K562 (cell line): ENCODE data around the gene TRIP6. TPM values are rescaled to one million over a fixed set of nuclear protein-coding genes. Genes with fewer than 3 reads are reported as not detected.

Experiments
- ARNT ChIP-seq, 2 experiments: fragments of 450-650 bp; IDR thresholded peaks; 2 replicates each; pipeline ENCODE4 v1.6.1; 2016; ENCODE audit warnings: mild to moderate bottlenecking in 1 of 2
- ATF6 ChIP-seq: sonication (generic); formaldehyde crosslinking; IDR thresholded peaks from 2 replicates; pipeline ENCODE4 v1.4.0; 2020; ENCODE audit warnings: mild to moderate bottlenecking, missing genetic modification reagents
- CEBPG ChIP-seq, 3 experiments: fragments of 200-800 bp in 1 of 3; sonication (Bioruptor generic) in 1 of 3; sonication (generic) in 1 of 3; formaldehyde crosslinking in 1 of 3; IDR thresholded peaks in 2 of 3; conservative IDR thresholded peaks in 1 of 3; 2 replicates each; pipeline versions ENCODE4 v1.6.1 to v1.8.0; 2016 to 2022; ENCODE audit warnings: missing compliant biosample characterization in 2 of 3, missing genetic modification characterization in 2 of 3, mild to moderate bottlenecking in 1 of 3, missing genetic modification reagents in 1 of 3
- CHD4 ChIP-seq: fragments of 200-600 bp; sonication (generic); IDR thresholded peaks from 3 replicates; pipeline ENCODE4 v1.6.1; 2012; ENCODE audit warnings: low read depth, mild to moderate bottlenecking, mixed read lengths, low read length, inconsistent platforms; ENCODE audit not compliant: insufficient read depth, insufficient replicate concordance, poor library complexity, severe bottlenecking
- DIDO1 ChIP-seq: fragments of 450-650 bp; IDR thresholded peaks from 2 replicates; pipeline ENCODE4 v1.6.1; 2016; ENCODE audit warnings: low read depth, missing biosample characterization, missing genetic modification characterization
- ELK1 ChIP-seq: sonication (generic); formaldehyde crosslinking; IDR thresholded peaks from 2 replicates; pipeline ENCODE4 v1.8.1; 2022; ENCODE audit warnings: missing genetic modification reagents
- GTF2B ChIP-seq: IDR thresholded peaks from 2 replicates; pipeline ENCODE4 v1.6.1; 2011; ENCODE audit not compliant: insufficient read length; ENCODE audit errors: extremely low read depth
- MCM7 ChIP-seq, 2 experiments: fragments of 450-650 bp; IDR thresholded peaks; 2 replicates each; pipeline ENCODE4 v1.6.1; 2016 to 2018
- MYC ChIP-seq, 2 experiments: fragments of 250-450 bp in 1 of 2; sonication (Bioruptor Pico) in 1 of 2; IDR thresholded peaks; 2 replicates each; pipeline versions ENCODE4 v1.5.1 to v1.6.1; 2012 to 2021; ENCODE audit warnings: low read depth in 2 of 2, borderline replicate concordance in 1 of 2, improper control_type of control experiment in 1 of 2, low read length in 1 of 2, mild to moderate bottlenecking in 1 of 2, moderate library complexity in 1 of 2
- NFXL1 ChIP-seq: fragments of 450-650 bp; formaldehyde crosslinking; IDR thresholded peaks from 2 replicates; pipeline ENCODE4 v1.4.0; 2021; ENCODE audit warnings: mild to moderate bottlenecking
- PHF20 ChIP-seq: fragments of 450-650 bp; IDR thresholded peaks from 2 replicates; pipeline ENCODE4 v1.6.1; 2018; ENCODE audit not compliant: partially characterized antibody
- PTBP1 ChIP-seq: fragments of 200-400 bp; formaldehyde crosslinking; IDR thresholded peaks from 2 replicates; pipeline ENCODE4 v1.6.1; 2017; ENCODE audit warnings: low read depth, low read length
- RBM34 ChIP-seq: fragments of 200-400 bp; formaldehyde crosslinking; IDR thresholded peaks from 2 replicates; pipeline ENCODE4 v1.6.1; 2018; ENCODE audit warnings: low read length, borderline replicate concordance; ENCODE audit not compliant: insufficient read depth
- ZBTB1 ChIP-seq: sonication (generic); formaldehyde crosslinking; IDR thresholded peaks from 2 replicates; pipeline ENCODE4 v1.8.1; 2023; ENCODE audit warnings: missing genetic modification reagents, low read depth, mild to moderate bottlenecking, borderline replicate concordance
- ZBTB43 ChIP-seq: sonication (generic); formaldehyde crosslinking; IDR thresholded peaks from 2 replicates; pipeline ENCODE4 v1.8.0; 2023; ENCODE audit warnings: mild to moderate bottlenecking, missing genetic modification reagents
- ZBTB8A ChIP-seq: fragments of 450-650 bp; IDR thresholded peaks from 2 replicates; pipeline ENCODE4 v1.6.1; 2018; ENCODE audit warnings: mild to moderate bottlenecking, moderate library complexity; ENCODE audit not compliant: partially characterized antibody
- ZSCAN29 ChIP-seq: fragments of 450-650 bp; IDR thresholded peaks from 2 replicates; pipeline ENCODE4 v1.6.1; 2017
- polyA plus RNA-seq, 8 experiments: library from polyadenylated mRNA; depleted of rRNA in 4 of 8; stranded (reverse) in 5 of 8; unstranded in 3 of 8; fragments of >200 nt; fragmentation: Nextera tagmentation in 2 of 8; fragmentation: Illumina TruSeq in 1 of 8; extraction: Ambion mirVana in 2 of 8; extraction: Trizol in 1 of 8; gene quantifications; 2 replicates each; pipeline versions ENCODE4 v1.2.1 to v1.2.3, GENCODE V29; 2011 to 2014; ENCODE audit warnings: inconsistent platforms in 1 of 8, missing spikeins in 1 of 8
- total RNA-seq, 7 experiments: library from RNA; depleted of rRNA in 6 of 7; stranded (reverse); fragments of >200 nt in 6 of 7; fragmentation: Illumina TruSeq in 2 of 7; extraction: Trizol in 2 of 7; gene quantifications; 2 replicates each; pipeline versions ENCODE4 v1.2.1 to v1.2.3, GENCODE V29; 2011 to 2021; ENCODE audit warnings: low replicate concordance in 1 of 7

Gene TRIP6
- total and polyA plus RNA-seq, 9 of the 15 experiments (the other 6 are each of a cell fraction or from before 2014, with no cell fraction given), result 5.9 to 141 (median 54.0) TPM

- no peak for TF ChIP-seq GTF2B
- 0 out of 2 replicates have a peak, but pooled peaks have one; percentile 49 for TF ChIP-seq ZSCAN29
- 0 out of 2 replicates have a peak, but pooled peaks have one; percentile 63 for TF ChIP-seq PTBP1
- TF ChIP-seq CEBPG (CRISPR knock-in tag; IDR thresholded peaks at IDR 0.05), result no peak
- no peak for TF ChIP-seq CEBPG (tag; conservative IDR thresholded peaks at IDR 0.05 in 1 of 2, IDR thresholded peaks at IDR 0.05 in 1 of 2)
- no peak for TF ChIP-seq MYC (IDR thresholded peaks at IDR 0.05; ENCODE audit: low read depth, low read length)
- TF ChIP-seq MYC (CRISPR knock-in tag; IDR thresholded peaks at IDR 0.05; ENCODE audit: borderline replicate concordance, low read depth), result no peak
- TF ChIP-seq RBM34, result no peak
- TF ChIP-seq ZBTB8A, result no peak
- no peak for TF ChIP-seq MCM7 (IDR thresholded peaks at IDR 0.05)
- TF ChIP-seq ZBTB43 (CRISPR knock-in tag), result no peak
- TF ChIP-seq CHD4, result no peak
- TF ChIP-seq PHF20, result no peak
- no peak for TF ChIP-seq ARNT (IDR thresholded peaks at IDR 0.05)
- no peak for TF ChIP-seq DIDO1 (tag)
- TF ChIP-seq NFXL1 (CRISPR knock-in tag), result no peak
- no peak for TF ChIP-seq ELK1 (CRISPR knock-in tag)
- 0 out of 2 replicates have a peak, but pooled peaks have one; percentile 83 for TF ChIP-seq ATF6 (CRISPR knock-in tag)
- TF ChIP-seq ZBTB1 (CRISPR knock-in tag), result 0 out of 2 replicates have a peak, but pooled peaks have one; percentile 2
Observed at GRCh38 chr7:100874300-100874576, 7.1 kb downstream of the TRIP6 start (continued).
